GM23338 (cell line): ENCODE results near the gene TPO. TPM values are rescaled to one million over a fixed set of nuclear protein-coding genes. Genes with fewer than 3 reads are reported as not detected.

Experiments used
- ATAC-seq: fragments of 200-7000 bp; cut with Tn5 transposase; 3 replicates; pipeline ENCODE4 v1.9.1; 2020
- DNase-seq: peaks from one replicate; pipeline ENCODE4 v3.0.0-alpha.2; 2015; ENCODE audit warnings: low spot score
- H2AFZ ChIP-seq: fragments of 200-600 bp; sonication (generic); 2 replicates; pipeline ENCODE4 v1.8.0; 2016; ENCODE audit warnings: antibody characterized with exemption, mild to moderate bottlenecking, moderate library complexity
- H3F3A ChIP-seq: fragments of 200-600 bp; sonication (generic); replicated peaks from 2 replicates; pipeline ENCODE4 v1.8.0; 2017; ENCODE audit warnings: antibody characterized with exemption, mixed run types, low read depth
- H3K27ac ChIP-seq: fragments of 200-600 bp; sonication (generic); 2 replicates; pipeline ENCODE4 v1.6.1; 2016; ENCODE audit warnings: low read depth
- H3K27me3 ChIP-seq: fragments of 200-600 bp; sonication (generic); 2 replicates; pipeline ENCODE4 v1.8.0; 2016; ENCODE audit warnings: mild to moderate bottlenecking, mixed run types, moderate library complexity; ENCODE audit not compliant: insufficient read depth
- H3K36me3 ChIP-seq: fragments of 200-600 bp; sonication (generic); 2 replicates; pipeline ENCODE4 v1.8.0; 2016; ENCODE audit warnings: mild to moderate bottlenecking; ENCODE audit not compliant: insufficient read depth
- H3K4me1 ChIP-seq: fragments of 200-600 bp; sonication (generic); 2 replicates; pipeline ENCODE4 v1.8.0; 2016; ENCODE audit warnings: mild to moderate bottlenecking, moderate library complexity; ENCODE audit not compliant: insufficient read depth
- H3K4me2 ChIP-seq: fragments of 200-600 bp; sonication (generic); 2 replicates; pipeline ENCODE4 v1.7.1; 2017; ENCODE audit warnings: mixed run types
- H3K4me3 ChIP-seq: fragments of 200-600 bp; sonication (generic); 2 replicates; pipeline ENCODE4 v1.6.1; 2016; ENCODE audit warnings: mixed run types
- H3K79me2 ChIP-seq: fragments of 200-600 bp; sonication (generic); replicated peaks from 2 replicates; pipeline ENCODE4 v1.8.0; 2017; ENCODE audit warnings: mild to moderate bottlenecking; ENCODE audit not compliant: insufficient read depth
- H3K9me2 ChIP-seq: fragments of 200-600 bp; sonication (generic); 2 replicates; pipeline ENCODE4 v1.8.0; 2017; ENCODE audit not compliant: insufficient read depth
- H4K20me1 ChIP-seq: fragments of 200-600 bp; sonication (generic); replicated peaks from 2 replicates; pipeline ENCODE4 v1.8.0; 2017; ENCODE audit warnings: mild to moderate bottlenecking; ENCODE audit not compliant: insufficient read depth
- H3K27ac Mint-ChIP-seq: 2 replicates; pipeline ENCODE4 v1.8.0; 2020; ENCODE audit warnings: inconsistent platforms, mild to moderate bottlenecking, moderate library complexity, mixed read lengths
- H3K27me3 Mint-ChIP-seq: 3 replicates; pipeline ENCODE4 v1.8.0; 2022; ENCODE audit warnings: low read depth, mild to moderate bottlenecking, moderate library complexity, mixed read lengths, inconsistent platforms; ENCODE audit not compliant: insufficient read depth, poor library complexity
- H3K36me3 Mint-ChIP-seq: 3 replicates; pipeline ENCODE4 v1.8.0; 2021; ENCODE audit warnings: low read depth, mild to moderate bottlenecking, inconsistent platforms, moderate library complexity, mixed read lengths
- H3K4me1 Mint-ChIP-seq: 3 replicates; pipeline ENCODE4 v1.8.0; 2020; ENCODE audit warnings: mild to moderate bottlenecking, inconsistent platforms, mixed read lengths
- H3K4me3 Mint-ChIP-seq: 3 replicates; pipeline ENCODE4 v1.8.0; 2021; ENCODE audit warnings: moderate library complexity, mild to moderate bottlenecking, inconsistent platforms, mixed read lengths
- H3K9me3 Mint-ChIP-seq: 3 replicates; pipeline ENCODE4 v1.8.0; 2020; ENCODE audit warnings: moderate library complexity, mild to moderate bottlenecking, inconsistent platforms, mixed read lengths
- CREB1 ChIP-seq: fragments of 250-450 bp; sonication (Bioruptor Pico); IDR thresholded peaks from 2 replicates; pipeline ENCODE4 v1.5.0; 2020; ENCODE audit warnings: low read depth, mild to moderate bottlenecking, moderate library complexity
- CTCF ChIP-seq, 2 experiments: fragments of 200-600 bp in 1 of 2; sonication (generic) in 1 of 2; conservative IDR thresholded peaks; 2 replicates each; pipeline versions ENCODE4 v1.5.1 to v1.6.1; 2016 to 2017; ENCODE audit warnings: antibody characterized with exemption in 2 of 2, low read depth in 2 of 2, mild to moderate bottlenecking in 2 of 2, moderate library complexity in 1 of 2
- EZH2 ChIP-seq: fragments of 200-600 bp; sonication (generic); IDR thresholded peaks from one replicate; pipeline ENCODE4 v1.8.0; 2017; ENCODE audit warnings: antibody characterized with exemption, mild to moderate bottlenecking, low read depth; ENCODE audit not compliant: unreplicated experiment
- EZH2phosphoT487 ChIP-seq: fragments of 200-600 bp; sonication (generic); IDR thresholded peaks from one replicate; pipeline ENCODE4 v1.8.1; 2018; ENCODE audit warnings: antibody characterized with exemption; ENCODE audit not compliant: unreplicated experiment
- JUNB ChIP-seq: IDR thresholded peaks from one replicate; pipeline ENCODE4 v1.6.1; 2016; ENCODE audit warnings: antibody characterized with exemption; ENCODE audit not compliant: unreplicated experiment
- NANOG ChIP-seq: IDR thresholded peaks from 2 replicates; pipeline ENCODE4 v1.6.1; 2016; ENCODE audit warnings: antibody characterized with exemption, borderline replicate concordance
- POLR2AphosphoS5 ChIP-seq: IDR thresholded peaks from 2 replicates; pipeline ENCODE4 v1.6.1; 2016; ENCODE audit warnings: antibody characterized with exemption, low read depth
- REST ChIP-seq: IDR thresholded peaks from one replicate; pipeline ENCODE4 v1.6.1; 2018; ENCODE audit warnings: antibody characterized with exemption; ENCODE audit not compliant: unreplicated experiment
- STAT1 ChIP-seq: IDR thresholded peaks from one replicate; pipeline ENCODE4 v1.6.1; 2016; ENCODE audit warnings: antibody characterized with exemption; ENCODE audit not compliant: unreplicated experiment
- ZNF114 ChIP-seq: fragments of 250-450 bp; sonication (Bioruptor Pico); IDR thresholded peaks from 2 replicates; pipeline ENCODE4 v1.5.0; 2020; ENCODE audit warnings: mild to moderate bottlenecking, moderate library complexity
- ZNF331 ChIP-seq: fragments of 250-450 bp; sonication (Bioruptor Pico); IDR thresholded peaks from 2 replicates; pipeline ENCODE4 v1.5.0; 2020; ENCODE audit warnings: low read depth, mild to moderate bottlenecking, moderate library complexity
- polyA plus RNA-seq: library from polyadenylated mRNA; unstranded; fragments of >200 nt; fragmentation: Nextera tagmentation; extraction: Ambion mirVana; gene quantifications from 2 replicates; pipeline ENCODE4 v1.2.1, GENCODE V29; 2016
- total RNA-seq: library from RNA; depleted of rRNA; stranded (reverse); fragments of >200 nt; shearing (Covaris generic); gene quantifications from 2 replicates; pipeline ENCODE4 v1.2.3, GENCODE V29; 2014
- TF ChIP-seq, protein P1 (sequence below): IDR thresholded peaks from 2 replicates; pipeline ENCODE4 v1.6.1; 2016; ENCODE audit warnings: antibody characterized with exemption
- TF ChIP-seq, protein P2 (sequence below): fragments of 250-450 bp; sonication (Bioruptor Pico); IDR thresholded peaks from 2 replicates; pipeline ENCODE4 v1.5.0; 2020; ENCODE audit warnings: mild to moderate bottlenecking, moderate library complexity

Gene TPO
- total and polyA plus RNA-seq, 2 experiments from 2014 or later, result 0.74 TPM; not detected in 1

DNA sequence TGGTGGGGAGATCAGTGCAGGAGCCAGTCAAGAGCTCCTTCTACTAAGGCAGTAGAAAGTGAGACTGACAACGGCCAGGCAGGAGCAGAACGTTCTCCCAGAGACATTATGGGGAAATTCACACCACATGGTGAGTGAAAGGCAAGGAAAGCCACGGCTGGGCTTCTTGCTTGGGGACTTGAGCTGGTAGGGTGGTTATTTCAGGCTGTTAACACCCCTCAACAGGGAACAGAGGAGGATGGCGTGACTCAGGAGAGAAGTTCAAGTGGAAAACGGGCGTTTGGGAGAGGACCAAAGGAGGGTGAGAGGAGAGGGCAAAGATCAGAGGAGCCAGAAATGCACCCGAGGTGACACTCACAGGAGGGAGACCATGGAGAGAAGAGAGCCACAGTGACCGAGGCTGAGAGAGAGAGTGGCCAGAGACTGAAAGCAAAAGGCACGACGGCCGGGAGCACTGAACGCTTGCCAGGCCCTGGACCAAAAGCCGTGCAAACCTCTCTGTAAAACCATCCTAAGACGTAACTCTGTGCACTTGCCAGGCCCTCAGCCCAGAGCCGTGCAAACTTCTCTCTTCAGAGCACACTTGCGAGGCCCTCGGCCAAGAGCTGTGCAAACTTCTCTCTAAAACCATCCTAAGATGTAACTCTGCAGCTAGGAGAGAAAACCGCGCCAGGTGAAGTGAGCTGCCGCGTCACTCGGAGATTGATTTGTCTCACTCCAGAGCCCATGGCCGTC is 7.7 kb downstream of the TPO start:
- Mint-ChIP-seq H3K36me3 (no peaks in the 10 kb centered on the region), H3K27me3 (peaks cover 17% of the 10 kb centered on the region), H3K9me3 (peaks cover 4% of the 10 kb centered on the region), H3K4me1 (no peaks in the 10 kb centered on the region; the same call in 2 of the 3 replicates), H3K27ac (no peak overlapping the region; the same call in 1 of the 2 replicates), H3K4me3 (no peak overlapping the region)
- TF ChIP-seq, protein P1, sequence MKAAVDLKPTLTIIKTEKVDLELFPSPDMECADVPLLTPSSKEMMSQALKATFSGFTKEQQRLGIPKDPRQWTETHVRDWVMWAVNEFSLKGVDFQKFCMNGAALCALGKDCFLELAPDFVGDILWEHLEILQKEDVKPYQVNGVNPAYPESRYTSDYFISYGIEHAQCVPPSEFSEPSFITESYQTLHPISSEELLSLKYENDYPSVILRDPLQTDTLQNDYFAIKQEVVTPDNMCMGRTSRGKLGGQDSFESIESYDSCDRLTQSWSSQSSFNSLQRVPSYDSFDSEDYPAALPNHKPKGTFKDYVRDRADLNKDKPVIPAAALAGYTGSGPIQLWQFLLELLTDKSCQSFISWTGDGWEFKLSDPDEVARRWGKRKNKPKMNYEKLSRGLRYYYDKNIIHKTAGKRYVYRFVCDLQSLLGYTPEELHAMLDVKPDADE, result no peak
- no peak for TF ChIP-seq CTCF (conservative IDR thresholded peaks at IDR 0.05; ENCODE audit: low read depth in 2 of 2)
- TF ChIP-seq EZH2phosphoT487, result no peak
- TF ChIP-seq JUNB, result no peak
- TF ChIP-seq ZNF331 (CRISPR knock-in tag), result no peak
- TF ChIP-seq ZNF114 (CRISPR knock-in tag), result no peak
- no peak for TF ChIP-seq REST
- TF ChIP-seq EZH2, result no peak
- TF ChIP-seq, protein P2, sequence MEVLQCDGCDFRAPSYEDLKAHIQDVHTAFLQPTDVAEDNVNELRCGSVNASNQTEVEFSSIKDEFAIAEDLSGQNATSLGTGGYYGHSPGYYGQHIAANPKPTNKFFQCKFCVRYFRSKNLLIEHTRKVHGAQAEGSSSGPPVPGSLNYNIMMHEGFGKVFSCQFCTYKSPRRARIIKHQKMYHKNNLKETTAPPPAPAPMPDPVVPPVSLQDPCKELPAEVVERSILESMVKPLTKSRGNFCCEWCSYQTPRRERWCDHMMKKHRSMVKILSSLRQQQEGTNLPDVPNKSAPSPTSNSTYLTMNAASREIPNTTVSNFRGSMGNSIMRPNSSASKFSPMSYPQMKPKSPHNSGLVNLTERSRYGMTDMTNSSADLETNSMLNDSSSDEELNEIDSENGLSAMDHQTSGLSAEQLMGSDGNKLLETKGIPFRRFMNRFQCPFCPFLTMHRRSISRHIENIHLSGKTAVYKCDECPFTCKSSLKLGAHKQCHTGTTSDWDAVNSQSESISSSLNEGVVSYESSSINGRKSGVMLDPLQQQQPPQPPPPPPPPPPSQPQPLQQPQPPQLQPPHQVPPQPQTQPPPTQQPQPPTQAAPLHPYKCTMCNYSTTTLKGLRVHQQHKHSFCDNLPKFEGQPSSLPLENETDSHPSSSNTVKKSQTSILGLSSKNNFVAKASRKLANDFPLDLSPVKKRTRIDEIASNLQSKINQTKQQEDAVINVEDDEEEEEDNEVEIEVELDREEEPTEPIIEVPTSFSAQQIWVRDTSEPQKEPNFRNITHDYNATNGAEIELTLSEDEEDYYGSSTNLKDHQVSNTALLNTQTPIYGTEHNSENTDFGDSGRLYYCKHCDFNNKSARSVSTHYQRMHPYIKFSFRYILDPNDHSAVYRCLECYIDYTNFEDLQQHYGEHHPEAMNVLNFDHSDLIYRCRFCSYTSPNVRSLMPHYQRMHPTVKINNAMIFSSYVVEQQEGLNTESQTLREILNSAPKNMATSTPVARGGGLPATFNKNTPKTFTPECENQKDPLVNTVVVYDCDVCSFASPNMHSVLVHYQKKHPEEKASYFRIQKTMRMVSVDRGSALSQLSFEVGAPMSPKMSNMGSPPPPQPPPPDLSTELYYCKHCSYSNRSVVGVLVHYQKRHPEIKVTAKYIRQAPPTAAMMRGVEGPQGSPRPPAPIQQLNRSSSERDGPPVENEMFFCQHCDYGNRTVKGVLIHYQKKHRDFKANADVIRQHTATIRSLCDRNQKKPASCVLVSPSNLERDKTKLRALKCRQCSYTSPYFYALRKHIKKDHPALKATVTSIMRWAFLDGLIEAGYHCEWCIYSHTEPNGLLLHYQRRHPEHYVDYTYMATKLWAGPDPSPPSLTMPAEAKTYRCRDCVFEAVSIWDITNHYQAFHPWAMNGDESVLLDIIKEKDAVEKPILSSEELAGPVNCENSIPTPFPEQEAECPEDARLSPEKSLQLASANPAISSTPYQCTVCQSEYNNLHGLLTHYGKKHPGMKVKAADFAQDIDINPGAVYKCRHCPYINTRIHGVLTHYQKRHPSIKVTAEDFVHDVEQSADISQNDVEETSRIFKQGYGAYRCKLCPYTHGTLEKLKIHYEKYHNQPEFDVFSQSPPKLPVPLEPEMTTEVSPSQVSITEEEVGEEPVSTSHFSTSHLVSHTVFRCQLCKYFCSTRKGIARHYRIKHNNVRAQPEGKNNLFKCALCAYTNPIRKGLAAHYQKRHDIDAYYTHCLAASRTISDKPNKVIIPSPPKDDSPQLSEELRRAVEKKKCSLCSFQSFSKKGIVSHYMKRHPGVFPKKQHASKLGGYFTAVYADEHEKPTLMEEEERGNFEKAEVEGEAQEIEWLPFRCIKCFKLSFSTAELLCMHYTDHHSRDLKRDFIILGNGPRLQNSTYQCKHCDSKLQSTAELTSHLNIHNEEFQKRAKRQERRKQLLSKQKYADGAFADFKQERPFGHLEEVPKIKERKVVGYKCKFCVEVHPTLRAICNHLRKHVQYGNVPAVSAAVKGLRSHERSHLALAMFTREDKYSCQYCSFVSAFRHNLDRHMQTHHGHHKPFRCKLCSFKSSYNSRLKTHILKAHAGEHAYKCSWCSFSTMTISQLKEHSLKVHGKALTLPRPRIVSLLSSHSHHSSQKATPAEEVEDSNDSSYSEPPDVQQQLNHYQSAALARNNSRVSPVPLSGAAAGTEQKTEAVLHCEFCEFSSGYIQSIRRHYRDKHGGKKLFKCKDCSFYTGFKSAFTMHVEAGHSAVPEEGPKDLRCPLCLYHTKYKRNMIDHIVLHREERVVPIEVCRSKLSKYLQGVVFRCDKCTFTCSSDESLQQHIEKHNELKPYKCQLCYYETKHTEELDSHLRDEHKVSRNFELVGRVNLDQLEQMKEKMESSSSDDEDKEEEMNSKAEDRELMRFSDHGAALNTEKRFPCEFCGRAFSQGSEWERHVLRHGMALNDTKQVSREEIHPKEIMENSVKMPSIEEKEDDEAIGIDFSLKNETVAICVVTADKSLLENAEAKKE (CRISPR knock-in tag), result no peak
- no peak for TF ChIP-seq CREB1 (CRISPR knock-in tag)
- TF ChIP-seq STAT1, result no peak
- no peak for TF ChIP-seq NANOG
- TF ChIP-seq POLR2AphosphoS5, result no peak
- no peak overlapping the region for H3K27ac ChIP-seq
- no peaks in the 10 kb centered on the region for H3K4me1 ChIP-seq
- ATAC-seq (no peak), DNase-seq (no peak)
- no peaks in the 10 kb centered on the region for H3K27me3 ChIP-seq
- no peaks in the 10 kb centered on the region for H3K36me3 ChIP-seq
- H4K20me1 ChIP-seq, result no peaks in the 10 kb centered on the region
- no peaks in the 10 kb centered on the region for H3F3A ChIP-seq
- H2AFZ ChIP-seq, result peak overlapping the region; percentile 47; the same call in 1 of the 2 replicates
- H3K9me2 ChIP-seq, result no peaks in the 10 kb centered on the region
- no peak overlapping the region for H3K4me3 ChIP-seq
- no peaks in the 10 kb centered on the region for H3K79me2 ChIP-seq
- H3K4me2 ChIP-seq, result no peak overlapping the region
